Mucosa of gallbladder (tissue), 1 donor: ENCODE data around the gene RAP1GAP2. TPM values are rescaled to one million over a fixed set of nuclear protein-coding genes. Genes with fewer than 3 reads are reported as not detected.
A peak's percentile ranks its signal among the peaks of the same experiment; 100 is the strongest.

Source experiments
- DNase-seq: peaks from one replicate; pipeline ENCODE4 v3.0.0-alpha.2; 2020; ENCODE audit warnings: low spot score
- total RNA-seq: library from RNA; stranded (reverse); gene quantifications from one replicate; pipeline ENCODE4 v1.2.1, GENCODE V29; 2021
- donor health status: DM: no; HTN: no; CAD: no.

RAP1GAP2 gene
- total RNA-seq, 1 donor from 2014 or later, result 32.8 TPM

DNA sequence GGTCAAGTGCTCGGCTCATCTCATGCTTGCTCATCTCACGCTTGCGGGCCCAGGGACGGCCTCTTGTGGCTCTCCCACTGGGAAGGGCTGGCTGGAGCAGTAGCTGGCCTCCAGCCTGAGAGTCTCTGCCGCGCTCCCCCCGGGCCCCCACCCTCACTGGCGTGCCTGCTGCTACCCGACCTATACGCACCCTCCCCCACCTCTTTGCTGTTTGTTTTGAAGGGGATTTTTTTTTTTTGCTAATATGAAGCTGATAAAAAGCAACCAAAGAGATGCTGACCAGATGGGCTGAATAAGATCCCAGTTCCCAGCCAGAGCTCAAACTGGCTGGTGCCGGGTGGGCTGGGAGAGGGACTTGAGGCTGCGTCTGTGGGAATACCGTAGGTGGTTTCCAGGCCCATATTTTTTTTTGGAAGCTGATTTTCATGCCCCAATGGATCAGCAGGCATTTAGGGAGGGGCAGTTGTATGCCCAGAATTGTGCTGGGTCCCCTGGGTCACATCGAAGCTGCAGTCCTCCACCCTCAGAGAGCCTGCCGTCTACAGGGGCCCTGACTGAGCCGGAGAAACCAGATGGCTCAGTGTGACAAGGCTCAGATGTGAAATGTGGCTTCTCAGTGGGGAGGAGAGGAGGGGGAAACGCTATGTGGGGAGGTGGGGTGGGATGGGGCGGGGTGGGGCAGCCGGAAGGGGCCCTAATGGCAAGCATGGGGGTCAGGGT lies 115.0 kb downstream of the RAP1GAP2 start:
- no peak for DNase-seq

DNA sequence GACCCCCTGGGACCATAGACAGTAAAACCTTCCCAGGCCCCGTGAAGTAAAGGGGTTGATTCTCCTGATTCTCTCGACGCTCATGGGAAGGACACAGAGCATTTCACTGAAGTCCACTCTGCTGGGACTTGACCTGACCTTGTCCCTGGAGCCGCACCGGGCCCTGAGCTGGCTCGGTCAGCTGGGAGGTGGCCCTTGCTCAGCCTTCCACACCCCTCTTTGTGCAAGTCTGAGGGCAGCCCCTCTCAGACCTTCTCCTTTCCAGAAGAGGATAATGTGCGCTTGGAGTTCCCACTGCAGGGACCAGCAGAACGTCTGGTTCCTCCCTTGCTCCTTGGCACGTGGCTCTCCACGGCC lies 115.5 kb downstream of the RAP1GAP2 start:
- DNase-seq, result no peak

DNA sequence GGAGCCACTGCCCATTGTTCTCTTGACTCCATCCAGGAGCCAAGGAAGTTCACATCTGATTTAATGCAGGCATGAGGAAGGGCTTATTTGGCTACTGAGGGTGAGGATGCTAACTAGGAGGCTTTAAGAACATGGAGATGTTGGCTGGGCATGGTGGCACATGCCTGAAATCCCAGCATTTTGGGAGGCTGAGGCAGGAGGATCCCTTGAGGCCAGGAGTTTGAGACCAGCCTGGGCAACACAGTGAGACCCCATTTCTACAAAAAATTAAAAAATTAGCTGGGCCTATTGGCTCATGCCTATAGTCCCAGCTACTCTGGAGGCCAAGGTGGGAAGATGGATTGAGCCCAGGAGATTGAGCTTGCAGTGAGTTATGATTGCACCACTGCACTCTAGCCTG lies 116.5 kb downstream of the RAP1GAP2 start:
- no peak for DNase-seq

DNA sequence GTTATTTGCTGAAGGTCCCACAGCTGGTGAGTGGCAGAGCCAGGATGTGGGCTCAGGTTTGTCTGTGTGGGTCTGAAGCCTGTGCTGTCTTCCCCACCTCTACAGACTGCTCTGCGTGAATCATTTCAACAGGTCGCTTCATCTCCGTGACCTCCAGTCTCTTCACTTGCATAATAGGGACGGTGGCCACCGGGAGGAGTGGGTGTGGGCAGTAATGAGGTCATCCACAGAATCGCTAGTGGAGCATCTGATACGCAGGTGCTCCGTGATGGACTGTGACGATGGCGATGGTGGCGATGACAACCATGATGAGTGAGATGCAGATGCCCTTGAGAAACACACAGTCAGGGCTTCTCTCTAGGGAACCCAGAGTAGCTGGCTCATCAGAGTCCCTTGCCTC lies 120.2 kb downstream of the RAP1GAP2 start:
- no peak for DNase-seq

DNA sequence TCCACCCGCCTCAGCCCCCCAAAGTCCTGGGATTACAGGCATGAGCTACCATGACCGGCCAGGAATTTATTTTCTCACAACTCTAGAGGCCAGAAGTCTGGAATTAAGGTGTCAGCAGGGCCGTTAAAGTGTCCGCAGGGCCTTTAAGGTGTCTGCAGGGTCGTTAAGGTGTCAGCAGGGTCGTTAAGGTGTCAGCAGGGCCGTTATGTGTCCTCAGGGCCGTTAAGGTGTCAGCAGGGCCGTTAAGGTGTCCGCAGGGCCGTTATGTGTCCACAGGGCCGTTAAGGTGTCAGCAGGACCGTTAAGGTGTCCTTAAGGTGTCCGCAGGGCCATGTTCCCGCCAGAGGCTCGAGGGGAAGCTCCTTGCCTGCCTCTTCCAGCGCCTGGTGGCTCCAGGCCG lies 125.2 kb downstream of the RAP1GAP2 start:
- no peak for DNase-seq

DNA sequence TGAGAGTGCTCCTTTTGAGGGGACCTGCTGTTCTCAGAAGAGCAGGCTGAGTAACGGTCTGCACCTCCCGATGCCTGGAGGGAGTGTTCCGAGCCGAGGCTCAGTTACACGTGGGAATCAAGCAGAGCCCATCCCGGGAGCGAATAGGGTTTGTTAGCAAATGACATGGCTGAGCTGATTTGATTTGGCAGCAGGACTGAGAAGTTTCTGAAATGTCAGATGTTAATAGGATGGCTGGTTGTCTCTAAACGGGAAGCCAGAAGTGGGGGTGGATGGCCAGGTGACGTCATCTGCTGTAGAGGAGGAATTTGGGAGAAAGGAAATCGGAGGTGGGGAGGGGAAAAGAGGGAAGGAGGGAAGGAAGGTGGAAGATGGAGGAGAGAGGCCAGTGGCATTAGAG lies 128.0 kb downstream of the RAP1GAP2 start:
- no peak for DNase-seq

DNA sequence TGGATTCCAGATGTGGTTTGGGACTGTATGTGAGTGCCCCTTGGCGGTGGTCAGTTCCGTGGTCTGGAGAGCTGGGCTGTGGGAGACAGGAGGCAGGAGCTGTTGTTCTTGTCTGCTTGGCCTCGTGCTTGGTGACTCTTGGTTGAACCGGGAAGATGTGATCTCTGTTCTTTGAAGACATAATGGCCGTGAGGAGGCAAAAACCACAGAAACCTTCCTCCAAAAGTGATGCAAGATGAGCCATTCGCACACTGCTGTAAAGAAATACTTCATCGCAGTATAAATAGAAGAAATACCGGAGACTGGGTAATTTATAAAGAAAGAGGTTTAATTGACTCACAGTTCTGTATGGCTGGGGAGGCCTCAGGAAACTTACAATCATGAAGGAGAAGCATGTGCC lies 128.8 kb downstream of the RAP1GAP2 start:
- DNase-seq, result no peak

DNA sequence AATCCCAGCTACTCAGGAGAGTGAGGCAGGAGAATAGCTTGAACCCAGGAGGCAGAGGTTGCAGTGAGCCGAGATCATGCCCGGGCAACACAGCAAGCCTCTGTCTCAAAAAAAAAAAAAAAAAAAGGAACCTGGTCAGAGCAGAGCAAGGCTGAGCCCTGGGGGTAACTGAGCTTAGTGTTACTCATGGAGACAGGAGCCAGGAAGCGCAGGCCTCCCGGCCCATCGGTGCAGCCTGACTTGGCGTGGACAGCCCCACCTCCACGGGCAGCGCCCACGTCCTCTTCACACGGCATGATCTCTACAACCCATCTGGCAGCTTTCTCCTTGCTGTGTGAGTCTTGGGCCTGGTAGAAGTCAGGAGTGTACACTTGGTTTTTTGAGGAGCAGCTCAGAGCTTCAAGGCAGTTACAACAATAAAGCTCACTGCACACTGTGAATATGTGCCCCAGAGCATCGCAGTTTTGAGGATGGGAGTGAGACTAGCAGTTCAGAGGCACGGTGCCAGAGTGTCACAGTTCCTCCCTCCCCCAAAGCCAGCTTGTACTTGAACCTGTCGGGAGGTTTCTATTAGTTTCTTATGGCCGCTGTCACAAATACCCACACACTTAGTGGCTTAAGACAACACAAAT lies 129.9 kb downstream of the RAP1GAP2 start:
- DNase-seq, result no peak

DNA sequence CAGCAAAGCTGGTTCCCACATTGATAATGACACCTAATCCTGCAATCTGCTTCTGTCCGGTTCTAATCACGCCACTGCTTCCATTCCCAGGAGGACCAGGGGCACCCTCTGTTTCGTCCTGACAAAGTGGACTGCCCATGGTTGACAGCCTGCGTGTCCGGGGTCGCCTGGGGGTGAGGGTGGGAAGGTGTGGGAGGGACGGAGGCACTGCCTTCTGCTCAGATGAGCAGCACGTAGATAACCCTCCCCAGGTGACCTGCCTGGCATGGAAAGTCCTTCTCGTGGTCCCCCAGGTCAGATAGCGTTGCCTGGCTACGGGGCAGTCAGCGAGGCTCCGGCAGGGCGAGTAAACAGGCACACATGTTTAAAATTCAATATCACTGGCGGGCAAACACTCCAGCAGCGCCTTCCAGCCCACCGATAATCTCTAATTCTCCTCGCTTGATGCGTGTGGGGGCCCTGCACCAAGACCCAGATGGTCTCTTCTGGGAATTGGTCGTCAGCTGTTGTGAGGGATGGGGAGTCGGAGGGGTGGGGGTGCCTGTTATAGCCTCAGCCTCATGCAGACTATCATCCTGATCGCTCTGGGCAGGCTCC lies 132.2 kb downstream of the RAP1GAP2 start:
- DNase-seq, result no peak

DNA sequence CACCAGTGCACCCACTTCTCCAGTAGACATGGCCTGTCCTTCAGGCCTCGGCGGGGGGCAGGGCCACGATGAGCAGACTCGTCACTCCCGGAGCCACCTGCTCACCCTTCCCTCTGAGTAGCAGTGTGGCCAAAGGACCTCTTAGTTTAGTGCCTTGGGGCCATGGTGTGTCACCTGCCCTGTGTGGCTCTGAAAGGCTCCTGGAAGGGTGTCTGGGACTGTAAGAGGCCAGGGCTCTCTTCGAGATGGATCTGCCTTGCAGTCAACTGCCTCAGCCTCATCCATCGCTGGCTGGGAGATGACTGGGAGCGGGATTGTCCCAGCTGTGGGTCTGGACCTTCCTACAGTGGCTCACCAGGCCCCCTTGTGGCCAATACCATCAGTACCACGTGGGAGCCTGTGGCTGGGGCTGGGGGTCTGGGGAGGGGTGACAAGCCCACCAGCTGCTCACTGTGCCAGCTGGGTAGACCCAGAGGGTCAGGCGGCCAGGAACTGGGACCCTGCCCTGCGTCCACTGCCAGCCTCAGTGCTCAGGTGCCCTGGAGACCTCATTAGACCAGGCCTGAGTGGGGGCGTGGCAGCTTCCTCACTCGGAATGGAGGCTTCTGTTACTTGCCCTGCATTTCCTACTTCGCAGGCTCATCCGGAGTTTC lies 133.8 kb downstream of the RAP1GAP2 start:
- no peak for DNase-seq

DNA sequence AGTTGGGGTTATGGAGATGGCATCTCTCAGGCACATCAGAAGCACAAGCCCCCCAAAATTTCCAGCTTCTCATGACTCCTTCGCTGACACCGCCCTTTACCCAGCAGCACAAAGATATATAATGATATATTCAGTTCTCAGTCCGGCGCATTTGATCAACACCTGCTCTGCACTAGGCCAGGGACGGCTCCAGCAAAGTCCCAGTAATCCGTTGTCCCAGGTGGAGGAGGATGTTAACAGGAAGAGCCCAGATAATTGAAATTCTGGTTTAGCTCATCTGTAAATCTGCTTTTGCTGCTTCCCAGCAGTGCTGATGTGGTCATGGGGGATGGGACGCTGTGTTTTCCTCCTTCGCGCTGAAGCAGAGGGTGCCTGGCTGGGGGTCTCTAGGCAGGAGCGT lies 135.6 kb downstream of the RAP1GAP2 start:
- no peak for DNase-seq

DNA sequence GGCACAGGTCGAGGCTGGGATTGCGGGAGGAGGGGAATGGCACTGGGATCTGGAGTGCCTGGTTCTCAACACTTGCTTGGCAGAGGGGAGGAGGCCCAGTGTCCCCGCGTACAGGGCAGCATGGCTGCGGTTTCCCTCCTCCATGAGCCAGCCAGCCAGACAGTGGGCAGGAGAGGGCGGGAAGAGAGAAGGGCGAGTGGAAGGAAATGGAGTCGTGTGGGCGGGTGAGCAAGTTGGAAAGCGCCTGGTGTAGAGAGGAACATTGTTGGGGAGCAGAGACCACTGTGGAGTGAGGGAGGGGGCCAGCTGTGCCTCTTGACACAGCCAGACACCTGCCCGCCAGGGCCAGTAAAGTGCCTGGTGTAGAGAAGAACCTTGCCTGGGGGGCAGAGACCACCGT lies 136.7 kb downstream of the RAP1GAP2 start:
- DNase-seq, result no peak

DNA sequence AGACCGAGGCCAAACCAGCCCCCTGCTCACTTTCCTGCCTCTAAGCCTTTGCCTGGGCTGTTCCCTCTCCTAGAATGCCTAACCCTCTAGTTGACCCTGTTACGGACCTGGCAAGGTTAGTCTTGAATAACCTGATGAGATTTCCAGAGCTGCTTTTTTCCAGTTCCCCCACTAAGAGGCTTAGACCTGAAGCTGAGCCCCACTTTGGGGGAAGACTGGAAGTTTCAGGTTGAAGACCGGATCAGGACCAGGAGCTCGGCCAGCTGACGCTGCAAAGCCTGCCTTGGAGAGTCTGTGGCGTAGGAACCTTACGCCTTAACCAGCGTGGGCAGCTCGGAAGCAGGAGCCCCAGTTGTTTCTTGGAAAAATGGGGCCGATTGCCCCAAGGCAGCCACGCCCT lies 137.4 kb downstream of the RAP1GAP2 start:
- no peak for DNase-seq

DNA sequence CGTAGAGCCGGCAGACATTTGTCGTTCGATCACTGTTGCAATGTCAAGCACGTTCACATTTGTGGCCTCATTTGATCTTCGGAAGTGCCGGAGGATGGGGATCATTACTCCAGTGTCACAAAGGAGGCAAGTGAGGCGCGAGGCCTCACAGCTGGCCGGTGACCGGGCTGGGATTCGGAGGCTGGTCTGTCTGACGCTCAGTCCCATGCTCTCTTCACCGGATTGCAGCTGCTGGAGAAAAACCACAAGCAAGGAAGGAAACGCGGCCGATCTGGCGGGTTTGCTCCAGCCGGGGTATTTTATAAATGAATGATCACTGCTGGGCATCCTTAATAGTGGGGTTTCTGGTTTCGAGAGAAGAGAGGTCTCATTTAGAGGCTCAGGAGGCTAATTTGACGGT lies 139.4 kb downstream of the RAP1GAP2 start:
- no peak for DNase-seq

DNA sequence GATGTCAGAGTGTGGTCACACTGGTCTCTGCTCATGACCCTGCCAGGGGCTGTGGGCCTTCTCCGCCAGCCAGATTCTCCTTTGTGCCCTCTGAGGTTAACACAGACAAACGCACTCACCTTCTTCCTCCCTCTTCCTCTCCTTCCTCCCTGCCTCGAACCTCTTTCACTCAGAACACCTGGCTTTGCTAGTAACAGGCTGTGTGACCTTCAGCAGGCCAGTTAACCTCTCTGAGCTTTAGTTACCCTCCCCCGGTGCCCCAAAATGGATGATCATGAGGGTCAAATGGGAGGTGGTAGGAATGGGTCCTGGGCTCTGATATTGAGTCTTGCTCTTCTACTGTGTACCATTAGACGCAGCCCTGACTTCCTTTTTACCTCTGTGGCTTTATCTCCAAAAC lies 140.1 kb downstream of the RAP1GAP2 start:
- DNase-seq, result no peak

DNA sequence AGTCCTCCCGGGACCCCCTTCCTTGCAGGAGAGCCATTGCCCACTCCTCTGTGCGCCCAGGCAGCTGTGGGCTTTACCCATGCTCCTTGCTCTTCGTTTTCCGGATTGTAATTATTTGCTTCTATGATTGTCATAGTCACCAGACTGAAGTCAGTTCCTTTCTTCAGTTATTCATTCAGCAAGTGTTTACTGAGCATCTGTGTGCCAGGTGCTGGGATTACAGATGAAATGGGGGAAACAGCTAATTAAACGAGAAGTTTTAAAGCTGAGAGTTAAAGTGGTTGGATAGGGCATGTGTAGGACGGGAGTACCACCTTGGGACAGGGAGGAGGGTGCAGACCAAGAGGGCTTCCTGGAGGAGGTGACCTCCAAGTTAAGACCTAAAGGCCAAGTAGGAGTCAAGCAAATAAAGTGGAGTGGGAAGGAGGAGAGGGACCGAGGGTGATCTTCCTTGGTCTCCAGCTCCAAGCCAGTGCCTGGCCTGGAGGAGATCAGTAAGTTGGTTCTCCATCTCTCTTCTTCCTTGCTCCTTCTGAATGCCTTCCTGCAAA lies 140.6 kb downstream of the RAP1GAP2 start:
- no peak for DNase-seq

DNA sequence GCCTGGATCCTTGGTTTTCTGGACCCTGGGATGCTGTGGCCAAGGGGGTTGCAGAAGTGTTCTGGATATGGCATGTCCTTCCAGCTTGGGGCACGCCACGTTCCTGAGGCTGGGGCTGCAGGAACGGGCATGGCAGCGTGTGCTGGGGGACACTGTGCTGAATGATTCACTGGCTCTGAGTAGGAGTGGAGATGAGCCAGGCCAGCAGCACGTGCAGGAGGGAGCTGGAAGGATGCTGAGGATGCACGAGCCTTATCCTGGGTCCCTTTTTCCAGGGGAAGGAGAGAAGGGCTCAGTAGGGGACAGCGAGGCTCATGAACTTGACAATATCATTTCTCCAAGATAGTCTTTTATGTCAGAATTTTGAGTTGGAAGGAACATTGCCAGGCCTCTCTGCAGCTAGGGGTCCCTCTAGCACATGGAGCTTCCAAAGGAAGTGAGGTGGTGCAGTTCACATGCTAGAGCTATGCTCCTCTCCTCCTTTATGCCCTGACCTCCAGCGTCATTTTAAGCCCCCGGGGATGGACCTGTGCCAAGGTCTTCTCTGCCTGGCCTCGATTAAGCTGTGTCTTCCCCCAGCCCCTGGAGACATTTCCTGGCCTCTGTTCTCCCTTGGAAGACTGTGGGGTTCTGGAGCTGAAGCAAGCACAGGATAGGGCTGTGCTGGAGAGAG lies 141.2 kb downstream of the RAP1GAP2 start:
- DNase-seq, result no peak

DNA sequence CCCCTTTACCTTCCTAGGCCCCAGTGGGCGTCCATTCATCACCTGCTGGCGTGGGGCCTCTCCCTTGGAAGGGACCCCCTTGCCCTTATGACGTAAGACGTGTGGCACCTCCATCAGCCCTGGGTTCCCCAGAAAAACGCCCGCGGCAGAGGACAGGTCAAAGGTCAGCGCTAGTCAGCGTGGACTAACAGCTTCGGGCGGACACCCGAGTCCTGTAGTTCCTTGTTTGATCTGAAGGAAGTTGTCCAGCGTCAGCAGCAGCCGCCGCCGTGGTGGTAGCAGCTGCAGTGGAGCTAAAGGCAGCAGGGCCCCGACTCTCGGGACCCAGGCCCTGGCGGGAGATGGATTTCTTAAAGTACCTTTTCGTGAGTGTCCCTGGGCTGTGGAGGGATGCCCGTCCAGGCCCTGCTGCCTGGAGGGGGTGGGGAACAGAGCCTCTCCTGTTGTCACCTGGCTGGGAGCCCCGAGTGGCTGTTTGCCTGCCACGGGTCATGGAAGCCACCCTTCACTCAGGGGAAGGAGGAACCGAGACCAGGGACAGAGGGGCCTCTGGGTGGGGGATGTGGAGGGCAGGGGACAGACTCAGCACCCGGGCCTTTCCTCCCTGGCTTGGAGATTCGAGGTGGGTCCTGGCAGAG lies 143.6 kb downstream of the RAP1GAP2 start:
- peak; percentile 30 for DNase-seq

DNA sequence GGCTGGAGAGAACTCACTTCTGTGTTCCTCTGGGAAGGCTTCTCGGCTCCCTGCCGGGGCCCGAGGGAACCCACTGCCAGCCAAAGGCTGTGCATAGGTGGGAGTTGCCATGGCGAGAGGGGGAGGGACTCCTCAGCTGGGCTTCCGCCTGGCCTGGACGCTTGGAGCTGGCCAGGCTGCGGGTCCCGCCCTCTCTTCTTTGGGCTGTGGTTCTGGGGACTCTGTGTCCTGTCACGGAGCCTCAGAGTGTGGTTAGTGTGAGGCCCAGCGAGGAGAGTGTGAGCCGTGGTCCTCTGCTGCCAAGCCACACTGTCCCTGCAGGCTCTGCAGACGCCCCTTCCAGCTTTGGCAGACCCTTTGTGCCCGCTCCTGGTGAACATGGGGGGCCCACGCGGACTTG lies 144.1 kb downstream of the RAP1GAP2 start:
- DNase-seq, result peak; percentile 24

DNA sequence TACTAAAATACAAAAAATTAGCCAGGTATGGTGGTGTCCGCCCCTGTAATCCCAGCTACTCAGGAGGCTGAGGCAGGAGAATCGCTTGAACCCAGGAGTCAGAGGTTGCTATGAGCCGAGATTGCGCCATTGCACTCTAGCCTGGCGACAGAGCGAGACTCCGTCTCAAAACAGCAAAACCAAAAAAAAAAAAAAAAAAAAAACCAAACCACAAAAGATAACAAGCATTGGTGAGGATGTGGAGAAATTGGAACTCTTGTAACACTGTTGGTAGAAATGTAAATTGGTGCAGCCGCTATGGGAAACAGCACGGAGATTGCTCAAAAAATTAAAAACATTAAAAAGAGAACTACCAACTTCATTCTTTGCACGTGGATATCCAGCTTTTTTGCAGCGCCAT lies 147.7 kb downstream of the RAP1GAP2 start:
- no peak for DNase-seq

DNA sequence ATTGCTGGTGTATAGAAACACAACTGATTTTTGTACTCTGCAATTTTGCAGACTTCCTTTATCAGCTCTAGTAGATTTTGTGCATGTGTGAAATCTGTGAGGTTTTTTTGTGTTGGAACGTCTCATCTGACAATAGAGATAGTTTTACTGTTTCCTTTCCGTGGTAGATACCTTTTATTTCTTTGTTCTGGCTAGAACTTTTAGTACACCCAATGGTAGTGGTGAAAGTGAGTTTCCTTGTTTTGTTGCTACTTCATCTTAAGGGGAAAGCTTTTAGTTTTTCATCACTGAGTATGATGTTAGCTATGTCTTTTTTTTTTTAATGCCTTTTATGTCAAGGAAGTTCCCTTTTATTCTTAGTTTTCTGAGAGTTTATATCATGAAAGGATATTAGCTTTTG lies 149.1 kb downstream of the RAP1GAP2 start:
- no peak for DNase-seq

DNA sequence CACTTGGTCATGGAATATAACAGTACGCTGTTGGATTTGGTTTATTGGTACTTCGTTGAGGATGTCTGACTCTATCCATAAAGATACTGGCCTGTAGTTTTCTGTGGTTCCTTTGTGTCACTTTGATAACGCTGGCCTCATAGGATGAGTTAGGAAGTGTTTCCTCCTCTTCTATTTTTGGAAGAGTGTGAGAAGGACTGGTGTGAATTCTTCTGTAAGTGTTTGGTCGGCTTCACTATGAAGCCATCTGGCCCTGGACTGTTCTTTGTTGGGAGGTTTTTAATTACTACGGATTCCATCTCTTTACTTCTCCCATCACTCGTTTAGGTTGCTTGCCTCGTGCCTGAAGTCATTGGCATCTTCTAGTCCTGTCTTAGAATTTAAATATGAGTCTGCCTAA lies 149.9 kb downstream of the RAP1GAP2 start:
- DNase-seq, result no peak
